IgD-negative memory B cell (primary cell): ENCODE results near the gene AMHR2. TPM values are rescaled to one million over a fixed set of nuclear protein-coding genes. Genes with fewer than 3 reads are reported as not detected.
"Not testable (repeated sequence)": the region's sequence is repeated elsewhere in the genome, so short reads cannot be mapped to it uniquely, and the experiment has no call there.

Experiments
- H3K27ac Mint-ChIP-seq, 3 donors: one replicate each; pipeline ENCODE4 v1.8.0; 2020 to 2022; ENCODE audit warnings: mild to moderate bottlenecking in 3 of 3, mixed read lengths in 3 of 3, moderate library complexity in 1 of 3
- H3K27me3 Mint-ChIP-seq: one replicate; pipeline ENCODE4 v1.8.0; 2021; ENCODE audit warnings: mixed read lengths
- H3K36me3 Mint-ChIP-seq: one replicate; pipeline ENCODE4 v1.8.0; 2020; ENCODE audit warnings: mild to moderate bottlenecking, mixed read lengths
- H3K4me1 Mint-ChIP-seq, 3 donors: one replicate each; pipeline ENCODE4 v1.8.0; 2020 to 2022; ENCODE audit warnings: mixed read lengths in 3 of 3, mild to moderate bottlenecking in 1 of 3
- H3K4me3 Mint-ChIP-seq, 4 donors: one replicate each; pipeline ENCODE4 v1.8.0; 2020 to 2022; ENCODE audit warnings: mild to moderate bottlenecking in 4 of 4, mixed read lengths in 4 of 4, moderate library complexity in 3 of 4
- H3K9me3 Mint-ChIP-seq, 3 donors: one replicate each; pipeline ENCODE4 v1.8.0; 2020 to 2021; ENCODE audit warnings: mixed read lengths in 3 of 3, mild to moderate bottlenecking in 1 of 3
- polyA plus RNA-seq: library from polyadenylated mRNA; unstranded; fragments of 300-500 nt; fragmentation: Illumina TruSeq; gene quantifications from one replicate; pipeline ENCODE4 v1.2.3, GENCODE V29; 2021

Gene AMHR2
- polyA plus RNA-seq, 1 donor from 2014 or later = not detected

- H3K4me1 Mint-ChIP-seq = no peaks in the 10 kb centered on the region
- peak overlapping the region in 1 of 3 donors; percentile 1 for H3K27ac Mint-ChIP-seq
- no peaks in the 10 kb centered on the region for H3K9me3 Mint-ChIP-seq
- H3K36me3 Mint-ChIP-seq = peaks cover 3% of the 10 kb centered on the region
- no peaks in the 10 kb centered on the region for H3K27me3 Mint-ChIP-seq
- no peak overlapping the region for H3K4me3 Mint-ChIP-seq
Observed at GRCh38 chr12:53427905-53428594, 4.4 kb downstream of the AMHR2 start.

GRCh38 chr12:53428741-53429140, 5.1 kb downstream of the AMHR2 start:
- H3K4me3 Mint-ChIP-seq = no peak overlapping the region
- no peaks in the 10 kb centered on the region for H3K4me1 Mint-ChIP-seq
- no peaks in the 10 kb centered on the region for H3K27me3 Mint-ChIP-seq
- H3K27ac Mint-ChIP-seq = no peak overlapping the region
- peaks cover 3% of the 10 kb centered on the region for H3K36me3 Mint-ChIP-seq
- no peaks in the 10 kb centered on the region for H3K9me3 Mint-ChIP-seq

- H3K4me3 Mint-ChIP-seq = no peak overlapping the region
- no peaks in the 10 kb centered on the region for H3K27me3 Mint-ChIP-seq
- H3K27ac Mint-ChIP-seq = no peak overlapping the region
- H3K4me1 Mint-ChIP-seq = no peaks in the 10 kb centered on the region
- peaks cover 3% of the 10 kb centered on the region for H3K36me3 Mint-ChIP-seq
- H3K9me3 Mint-ChIP-seq = no peaks in the 10 kb centered on the region
Observed at GRCh38 chr12:53430116-53430515, 6.5 kb downstream of the AMHR2 start.

GRCh38 chr12:53431187-53431586, 7.5 kb downstream of the AMHR2 start:
- peaks cover 1% of the 10 kb centered on the region for H3K36me3 Mint-ChIP-seq
- no peaks in the 10 kb centered on the region for H3K27me3 Mint-ChIP-seq
- no peak overlapping the region for H3K27ac Mint-ChIP-seq
- H3K4me3 Mint-ChIP-seq = no peak overlapping the region
- no peaks in the 10 kb centered on the region for H3K4me1 Mint-ChIP-seq
- no peaks in the 10 kb centered on the region for H3K9me3 Mint-ChIP-seq

GRCh38 chr12:53435326-53435725, 11.7 kb downstream of the AMHR2 start:
- not testable (repeated sequence) for H3K9me3 Mint-ChIP-seq, H3K4me3 Mint-ChIP-seq, H3K36me3 Mint-ChIP-seq, H3K27me3 Mint-ChIP-seq, H3K4me1 Mint-ChIP-seq, H3K27ac Mint-ChIP-seq

- not testable (repeated sequence) for H3K27ac Mint-ChIP-seq, H3K27me3 Mint-ChIP-seq
- peak overlapping the region in 1 of 4 donors; percentile 30 for H3K4me3 Mint-ChIP-seq
Observed at GRCh38 chr12:53439582-53439981, 15.9 kb downstream of the AMHR2 start.

GRCh38 chr12:53441040-53441833, 17.6 kb downstream of the AMHR2 start, which contains the start of gene PRR13:
Gene PRR13 (plus strand): TSS chr12:53441734. CDS start chr12:53442715, 981 bp downstream.
- Mint-ChIP-seq H3K27me3 (no peaks in the 10 kb centered on the region), H3K4me3 (peak within 1 kb of the TSS; percentile 90 to 100 (median 98)), H3K4me1 (peaks cover 15 to 25% (median 24%) of the 10 kb centered on the region in 3 donors), H3K9me3 (no peaks in the 10 kb centered on the region), H3K36me3 (no peaks in the 10 kb centered on the region), H3K27ac (peak within 1 kb of the TSS; percentile 66 to 94 (median 93))

More at GRCh38 chr12:53439582-53439981, 15.9 kb downstream of the AMHR2 start:
- not testable (repeated sequence) for H3K9me3 Mint-ChIP-seq, H3K36me3 Mint-ChIP-seq
- H3K4me1 Mint-ChIP-seq = peaks cover 12 to 17% (median 17%) of the 10 kb centered on the region in 3 donors

GRCh38 chr12:53443955-53444354, 20.3 kb downstream of the AMHR2 start:
- Mint-ChIP-seq H3K4me1 (peaks cover 19 to 28% (median 28%) of the 10 kb centered on the region in 3 donors), H3K27ac (peak overlapping the region in 2 of 3 donors; percentile 53 to 61), H3K27me3 (no peaks in the 10 kb centered on the region), H3K36me3 (peaks cover 3% of the 10 kb centered on the region), H3K4me3 (peak overlapping the region; percentile 12 to 90 (median 65)), H3K9me3 (no peaks in the 10 kb centered on the region)

GRCh38 chr12:53444593-53445325, 21.1 kb downstream of the AMHR2 start:
- Mint-ChIP-seq H3K4me3 (peak overlapping the region in 3 of 4 donors; percentile 51 to 90 (median 84)), H3K27ac (peak overlapping the region in 1 of 3 donors; percentile 61), H3K4me1 (peaks cover 19 to 28% (median 27%) of the 10 kb centered on the region in 3 donors)
- H3K9me3 Mint-ChIP-seq, H3K36me3 Mint-ChIP-seq, H3K27me3 Mint-ChIP-seq: not testable (repeated sequence)

- H3K4me3 Mint-ChIP-seq = no peak overlapping the region
- no peak overlapping the region for H3K27ac Mint-ChIP-seq
- no peaks in the 10 kb centered on the region for H3K27me3 Mint-ChIP-seq
- H3K4me1 Mint-ChIP-seq = peaks cover 23 to 34% (median 29%) of the 10 kb centered on the region in 3 donors
- no peaks in the 10 kb centered on the region for H3K9me3 Mint-ChIP-seq
- peaks cover 9% of the 10 kb centered on the region for H3K36me3 Mint-ChIP-seq
Observed at GRCh38 chr12:53450936-53451335, 27.3 kb downstream of the AMHR2 start.

GRCh38 chr12:53451661-53452158, 28.1 kb downstream of the AMHR2 start, which contains the start of gene PCBP2:
Gene PCBP2 (plus strand): TSS chr12:53452102. CDS start chr12:53454801, 2,699 bp downstream.
- Mint-ChIP-seq H3K4me1 (peaks cover 22 to 30% (median 22%) of the 10 kb centered on the region in 3 donors), H3K27me3 (no peaks in the 10 kb centered on the region), H3K27ac (peak within 1 kb of the TSS; percentile 16 to 98 (median 95)), H3K4me3 (peak within 1 kb of the TSS; percentile 33 to 99 (median 98)), H3K36me3 (peaks cover 9% of the 10 kb centered on the region), H3K9me3 (no peaks in the 10 kb centered on the region)

GRCh38 chr12:53452159-53453077, 28.8 kb downstream of the AMHR2 start:
- Mint-ChIP-seq H3K27me3 (no peaks in the 10 kb centered on the region), H3K4me3 (peak overlapping the region; percentile 33 to 99 (median 98)), H3K36me3 (peaks cover 9% of the 10 kb centered on the region)

GRCh38 chr12:53453953-53454640, 30.4 kb downstream of the AMHR2 start:
- peaks cover 6% of the 10 kb centered on the region for H3K36me3 Mint-ChIP-seq
- peak overlapping the region; percentile 33 to 99 (median 98) for H3K4me3 Mint-ChIP-seq
- H3K27me3 Mint-ChIP-seq = no peaks in the 10 kb centered on the region
- H3K4me1 Mint-ChIP-seq = peaks cover 19 to 28% (median 22%) of the 10 kb centered on the region in 3 donors
- no peaks in the 10 kb centered on the region for H3K9me3 Mint-ChIP-seq
- peak overlapping the region; percentile 16 to 95 (median 92) for H3K27ac Mint-ChIP-seq

More at GRCh38 chr12:53452159-53453077, 28.8 kb downstream of the AMHR2 start:
- H3K4me1 Mint-ChIP-seq = peaks cover 22 to 30% (median 22%) of the 10 kb centered on the region in 3 donors
- H3K9me3 Mint-ChIP-seq = no peaks in the 10 kb centered on the region
- peak overlapping the region; percentile 16 to 98 (median 95) for H3K27ac Mint-ChIP-seq
